GM19463 (cell line): ENCODE measurements around the gene BMP3.
"Not testable (repeated sequence)": the region's sequence is repeated elsewhere in the genome, so short reads cannot be mapped to it uniquely, and the experiment has no call there.

ENCODE experiments used
- ATAC-seq: cut with Tn5 transposase; IDR thresholded peaks from one replicate; pipeline ENCODE4 v1.9.1; 2021; ENCODE audit warnings: mild to moderate bottlenecking, moderate library complexity; ENCODE audit not compliant: unreplicated experiment

The BMP3 gene, protein sequence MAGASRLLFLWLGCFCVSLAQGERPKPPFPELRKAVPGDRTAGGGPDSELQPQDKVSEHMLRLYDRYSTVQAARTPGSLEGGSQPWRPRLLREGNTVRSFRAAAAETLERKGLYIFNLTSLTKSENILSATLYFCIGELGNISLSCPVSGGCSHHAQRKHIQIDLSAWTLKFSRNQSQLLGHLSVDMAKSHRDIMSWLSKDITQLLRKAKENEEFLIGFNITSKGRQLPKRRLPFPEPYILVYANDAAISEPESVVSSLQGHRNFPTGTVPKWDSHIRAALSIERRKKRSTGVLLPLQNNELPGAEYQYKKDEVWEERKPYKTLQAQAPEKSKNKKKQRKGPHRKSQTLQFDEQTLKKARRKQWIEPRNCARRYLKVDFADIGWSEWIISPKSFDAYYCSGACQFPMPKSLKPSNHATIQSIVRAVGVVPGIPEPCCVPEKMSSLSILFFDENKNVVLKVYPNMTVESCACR

DNA sequence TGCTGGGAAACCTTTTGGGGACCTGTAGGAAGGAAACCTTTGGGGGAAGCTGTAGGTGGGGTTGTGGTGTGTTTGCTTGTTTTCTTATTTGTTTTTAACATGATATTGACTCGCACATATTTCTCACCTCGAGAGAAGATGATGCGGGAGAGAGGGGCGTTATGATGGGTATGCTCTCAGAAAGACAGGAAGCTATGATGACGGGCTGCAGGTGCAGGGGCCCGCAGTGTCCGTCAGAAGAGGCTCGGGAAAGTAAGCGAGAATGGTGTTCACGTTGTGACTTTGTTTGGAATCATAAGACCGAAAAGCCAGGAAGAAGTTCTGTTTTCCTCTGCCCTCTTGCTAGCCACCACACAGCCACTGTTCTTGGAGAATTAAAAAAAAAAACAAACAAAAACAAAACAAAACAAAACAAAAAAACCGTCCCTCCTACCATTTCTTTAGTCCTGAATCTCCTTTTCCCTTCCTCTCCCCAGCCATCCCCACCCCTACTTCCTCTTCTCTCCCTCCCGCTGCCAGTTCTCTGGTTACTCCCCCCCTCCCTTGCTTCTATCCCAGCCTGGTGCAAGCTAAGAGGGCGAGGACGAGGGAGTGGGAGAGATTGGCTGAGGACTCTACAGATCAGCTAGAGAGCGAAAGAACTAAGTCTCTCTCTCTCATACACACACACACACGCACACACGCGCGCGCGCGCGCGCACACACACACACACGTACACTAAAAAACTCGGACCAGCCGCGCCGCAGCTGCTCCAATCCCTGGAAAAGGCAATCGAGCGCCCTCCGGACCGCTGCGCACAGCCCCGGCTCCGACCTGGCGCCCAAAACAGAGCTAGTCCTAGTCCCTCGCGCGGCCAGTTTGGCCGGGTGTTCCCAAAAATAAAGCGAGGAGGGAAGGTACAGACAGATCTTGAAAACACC lies at the start of gene BMP3:
BMP3 (plus strand) TSS at position 648 of the 920 bp plus-strand sequence. CDS start 577 bp downstream, outside the sequence.
- ATAC-seq: no peak

DNA sequence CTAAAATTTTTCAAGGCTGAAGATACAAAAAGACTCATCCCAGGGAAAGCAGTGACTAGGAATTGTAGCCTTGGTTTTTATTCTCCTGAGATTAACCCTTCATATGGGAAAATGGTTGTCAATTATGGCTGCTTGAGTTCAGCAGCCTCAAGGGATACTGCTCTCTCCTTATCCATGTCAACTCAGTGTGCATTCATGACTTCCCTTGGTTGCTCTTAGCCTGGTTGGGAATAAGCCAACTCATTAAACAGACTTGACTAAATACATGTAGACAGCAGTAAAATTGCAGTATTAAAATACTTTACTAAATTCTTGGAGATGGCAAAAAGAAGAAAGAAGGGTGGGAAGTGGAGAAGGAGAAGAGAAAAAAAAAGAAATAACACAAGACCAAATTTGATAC lies 44.5 kb upstream of the BMP3 start:
- no peak for ATAC-seq

DNA sequence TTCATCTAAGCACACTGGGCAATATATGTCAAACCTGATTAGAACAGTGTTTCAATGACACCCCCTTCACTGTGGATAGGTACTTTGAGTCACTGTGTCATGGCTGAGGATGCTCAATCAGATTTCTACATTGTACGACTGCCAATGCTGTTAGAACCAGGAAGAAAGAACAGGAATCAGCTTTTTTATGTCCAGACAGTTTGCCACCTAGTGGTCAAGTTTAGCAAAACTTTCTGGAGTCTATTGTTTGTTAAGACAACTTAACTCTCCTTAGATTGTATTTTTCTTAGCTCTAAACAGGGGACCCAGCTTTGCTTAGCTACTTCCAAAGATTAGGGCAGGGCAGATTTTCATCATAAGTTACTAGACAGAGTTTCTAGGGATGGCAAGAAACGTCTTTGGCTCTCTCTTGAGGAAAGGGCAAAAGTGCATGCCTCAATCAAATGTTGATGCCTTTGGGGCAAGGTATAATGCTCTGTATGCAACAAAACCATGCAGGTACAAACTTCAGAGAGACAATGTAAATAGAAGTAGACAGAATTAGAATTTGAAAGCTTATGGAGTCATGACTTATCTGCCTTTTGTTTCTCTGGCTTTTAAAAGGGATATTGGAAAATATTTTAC lies 40.5 kb upstream of the BMP3 start:
- peak; percentile 73 for ATAC-seq

DNA sequence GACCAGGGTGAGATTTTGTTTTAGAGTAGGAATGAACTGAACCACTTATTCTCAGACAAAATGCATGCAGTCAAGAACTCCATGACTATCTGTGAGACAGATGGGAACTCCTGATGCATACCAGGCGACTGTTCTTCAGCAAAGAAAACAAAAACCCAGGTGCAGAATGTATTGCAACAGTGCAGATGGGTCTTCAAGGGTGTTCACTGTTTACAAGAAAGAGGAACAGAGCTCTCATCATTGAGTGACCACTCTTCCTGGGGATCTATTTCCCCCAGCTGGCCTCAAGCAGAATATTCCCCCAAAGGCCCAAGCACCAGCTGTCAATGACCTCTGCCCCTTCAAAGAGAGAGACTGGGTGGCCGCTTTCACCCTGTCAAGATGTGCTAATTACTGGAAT lies 39.7 kb upstream of the BMP3 start:
- ATAC-seq: no peak

DNA sequence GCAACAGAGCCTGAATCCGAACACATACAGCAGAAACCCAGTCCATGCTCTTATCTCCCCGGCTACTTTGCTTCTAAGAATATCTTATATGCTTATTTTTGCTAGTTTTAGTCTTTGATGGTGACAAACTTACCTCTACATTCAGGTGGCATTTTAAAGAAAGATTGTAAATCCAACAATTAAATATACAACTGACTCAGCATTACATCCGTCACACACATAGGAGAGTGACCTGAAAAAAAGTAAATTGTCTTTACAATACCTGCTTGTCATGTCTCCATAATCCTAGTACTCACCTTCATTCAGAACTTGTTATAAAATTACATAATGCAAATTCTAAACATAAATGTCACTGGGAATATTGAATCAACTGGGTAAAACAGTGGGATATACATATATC lies 30.6 kb upstream of the BMP3 start:
- ATAC-seq: no peak

DNA sequence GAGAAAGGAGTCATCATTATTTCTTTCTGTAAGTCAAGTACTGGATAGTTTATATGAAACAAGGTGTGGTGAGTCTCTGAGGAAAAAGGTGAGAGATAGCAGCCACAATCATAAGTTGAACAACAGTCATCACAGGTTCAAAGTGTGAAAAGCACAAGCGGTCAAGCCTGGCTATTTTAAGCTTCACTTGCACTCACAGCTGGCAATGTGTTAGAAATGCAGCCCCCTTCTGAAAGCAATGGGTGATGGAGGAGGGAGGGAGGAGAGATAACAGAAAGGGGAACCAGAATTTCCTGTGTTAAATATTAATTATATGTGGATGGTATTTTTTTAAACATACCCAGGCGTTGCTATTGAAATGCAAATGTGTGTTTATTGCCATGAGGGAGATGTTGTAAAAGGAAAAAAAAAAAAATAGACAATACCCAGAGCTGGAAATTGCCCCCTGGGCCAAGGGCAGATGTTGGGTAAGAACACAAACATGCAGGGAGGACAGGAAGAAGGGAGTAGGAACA lies 26.9 kb upstream of the BMP3 start:
- peak; percentile 99 for ATAC-seq

DNA sequence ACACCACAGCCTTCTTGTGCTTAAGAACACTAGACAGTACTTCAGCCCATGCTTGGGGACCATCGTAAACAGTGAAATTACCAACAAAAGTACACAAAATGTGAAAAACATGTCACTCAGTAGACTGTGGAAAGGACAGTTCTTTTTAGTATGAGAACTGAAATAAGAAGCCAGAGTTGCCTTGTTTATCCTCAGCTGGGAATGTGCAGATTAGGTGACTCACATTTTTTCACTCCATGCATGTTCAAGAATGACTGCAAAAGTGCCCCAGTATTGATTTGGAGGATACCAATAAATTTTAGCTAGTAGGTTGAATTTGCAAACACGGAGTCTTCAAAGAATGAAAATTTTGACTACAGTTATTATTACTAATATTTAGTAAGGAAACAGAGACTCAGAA lies 23.1 kb upstream of the BMP3 start:
- ATAC-seq: no peak

DNA sequence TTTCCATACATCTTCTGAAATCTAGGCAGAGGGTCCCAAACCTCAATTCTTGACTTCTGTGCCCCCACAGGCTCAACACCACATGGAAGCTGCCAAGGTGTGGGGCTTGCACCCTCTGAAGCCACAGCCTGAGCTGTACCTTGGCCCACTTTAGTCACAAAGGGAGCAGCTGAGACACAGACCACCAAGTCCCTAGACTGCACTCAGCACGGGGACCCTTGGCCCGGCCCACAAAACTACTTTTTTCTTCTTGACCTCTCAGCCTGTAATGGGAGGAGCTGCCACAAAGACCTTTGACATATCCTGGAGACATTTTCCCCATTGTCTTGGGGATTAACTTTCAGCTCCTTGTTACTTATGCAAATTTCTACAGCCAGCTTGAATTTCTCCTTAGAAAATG lies 13.9 kb upstream of the BMP3 start:
- not testable (repeated sequence) for ATAC-seq

DNA sequence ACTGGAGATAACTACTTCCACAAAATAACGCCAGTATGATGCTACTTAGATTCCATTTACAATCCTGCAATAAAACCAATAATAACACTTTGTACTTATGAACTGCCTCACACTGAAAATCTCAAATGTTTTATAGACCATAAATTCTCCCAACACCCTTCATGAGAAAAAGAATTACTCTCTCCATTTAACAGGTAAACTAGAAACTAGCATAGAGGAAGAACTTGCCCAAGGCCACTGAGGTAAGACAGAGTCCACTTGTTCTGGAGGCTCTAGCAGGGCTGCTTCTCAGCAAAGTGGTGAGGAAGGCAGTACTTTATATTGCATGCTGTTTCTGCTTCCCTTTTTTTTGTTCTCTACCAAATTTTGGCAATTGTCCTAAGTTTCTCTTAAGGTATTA lies 11.5 kb upstream of the BMP3 start:
- no peak for ATAC-seq

DNA sequence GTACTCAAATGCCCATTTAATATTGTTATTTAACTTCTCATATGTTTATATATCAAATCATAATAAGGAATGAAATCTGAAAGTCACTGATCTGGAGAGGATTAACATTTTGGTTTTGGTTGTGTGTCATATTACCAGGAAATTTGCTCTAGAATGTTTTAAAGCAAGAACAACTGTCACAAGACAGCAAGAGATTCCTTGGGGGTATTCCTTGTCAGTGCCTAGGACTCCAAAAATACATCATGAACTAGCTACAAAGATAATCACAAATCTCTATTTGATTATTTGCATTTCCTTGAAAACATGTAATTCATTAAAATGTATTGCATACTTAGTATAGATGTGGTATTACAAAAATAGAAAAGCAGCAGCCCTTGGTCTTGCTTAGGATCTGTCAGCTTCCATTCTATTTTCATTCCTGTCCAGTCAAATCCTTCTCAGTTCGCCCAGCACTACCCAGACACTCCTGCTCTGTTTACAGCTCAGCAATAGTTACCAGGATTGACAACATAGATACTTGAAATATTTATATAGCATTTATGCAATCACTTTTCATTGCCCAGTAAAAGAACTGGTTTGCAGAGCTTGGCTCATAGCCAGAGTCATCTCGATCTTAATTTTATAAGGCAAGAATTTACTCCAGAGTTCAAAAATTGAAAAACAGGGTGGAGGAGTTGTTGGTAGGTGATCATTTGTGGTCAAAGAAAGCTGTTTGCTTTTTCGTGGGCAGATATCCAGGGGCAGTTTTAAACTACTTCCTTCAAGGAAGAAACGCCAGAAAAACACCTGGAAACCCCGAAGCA lies 9.2 kb upstream of the BMP3 start:
- no peak for ATAC-seq

DNA sequence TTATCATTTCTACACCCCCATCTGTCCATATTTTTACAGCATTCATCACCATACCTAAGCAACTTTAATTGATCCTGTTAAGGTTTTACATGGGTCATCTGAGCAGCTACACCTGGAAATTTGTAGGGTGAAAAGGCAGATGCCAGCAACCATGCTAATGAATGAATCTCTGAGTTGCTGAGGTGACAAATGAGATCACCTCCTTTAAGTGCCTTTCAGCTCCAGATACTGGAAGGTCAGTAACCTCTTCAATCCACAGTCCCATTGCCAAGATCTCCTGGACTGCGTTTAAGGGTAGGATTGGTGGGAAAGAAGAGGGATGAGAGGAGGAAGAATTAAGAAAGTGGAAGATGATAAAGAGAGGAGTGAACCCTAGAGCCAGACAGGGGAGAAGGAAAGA lies 8.5 kb upstream of the BMP3 start:
- no peak for ATAC-seq

DNA sequence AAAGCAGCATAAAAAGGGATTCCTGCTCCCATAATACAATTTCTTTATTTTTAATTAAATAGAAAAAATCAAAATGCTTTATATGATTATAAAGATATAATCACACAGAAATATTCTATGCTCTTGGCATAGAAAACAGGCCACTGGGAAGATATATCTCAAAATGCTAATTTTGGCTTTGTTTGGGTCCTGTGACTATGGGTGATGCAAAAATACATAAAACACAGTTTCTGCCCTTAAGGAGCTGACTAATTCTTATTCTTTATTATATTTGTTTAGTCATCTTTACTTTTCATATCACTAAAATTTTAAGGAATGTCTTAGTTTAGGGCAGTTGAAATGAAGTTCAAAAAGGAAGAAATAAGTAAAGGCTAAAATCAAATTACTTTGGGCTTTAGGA lies 7.0 kb upstream of the BMP3 start:
- no peak for ATAC-seq

DNA sequence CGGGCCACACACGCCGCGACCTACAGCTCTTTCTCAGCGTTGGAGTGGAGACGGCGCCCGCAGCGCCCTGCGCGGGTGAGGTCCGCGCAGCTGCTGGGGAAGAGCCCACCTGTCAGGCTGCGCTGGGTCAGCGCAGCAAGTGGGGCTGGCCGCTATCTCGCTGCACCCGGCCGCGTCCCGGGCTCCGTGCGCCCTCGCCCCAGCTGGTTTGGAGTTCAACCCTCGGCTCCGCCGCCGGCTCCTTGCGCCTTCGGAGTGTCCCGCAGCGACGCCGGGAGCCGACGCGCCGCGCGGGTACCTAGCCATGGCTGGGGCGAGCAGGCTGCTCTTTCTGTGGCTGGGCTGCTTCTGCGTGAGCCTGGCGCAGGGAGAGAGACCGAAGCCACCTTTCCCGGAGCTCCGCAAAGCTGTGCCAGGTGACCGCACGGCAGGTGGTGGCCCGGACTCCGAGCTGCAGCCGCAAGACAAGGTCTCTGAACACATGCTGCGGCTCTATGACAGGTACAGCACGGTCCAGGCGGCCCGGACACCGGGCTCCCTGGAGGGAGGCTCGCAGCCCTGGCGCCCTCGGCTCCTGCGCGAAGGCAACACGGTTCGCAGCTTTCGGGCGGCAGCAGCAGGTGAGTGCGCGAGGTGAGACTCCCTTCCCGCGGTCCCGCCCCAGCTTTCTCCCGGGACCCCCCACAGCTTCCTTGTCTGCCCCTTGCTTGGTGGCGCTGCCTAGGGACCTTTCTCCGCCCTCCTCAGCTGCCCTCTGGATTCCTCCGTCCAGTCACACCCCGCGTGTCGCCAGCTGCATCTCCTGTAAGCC lies 678 bp downstream of the BMP3 start:
- ATAC-seq: no peak

DNA sequence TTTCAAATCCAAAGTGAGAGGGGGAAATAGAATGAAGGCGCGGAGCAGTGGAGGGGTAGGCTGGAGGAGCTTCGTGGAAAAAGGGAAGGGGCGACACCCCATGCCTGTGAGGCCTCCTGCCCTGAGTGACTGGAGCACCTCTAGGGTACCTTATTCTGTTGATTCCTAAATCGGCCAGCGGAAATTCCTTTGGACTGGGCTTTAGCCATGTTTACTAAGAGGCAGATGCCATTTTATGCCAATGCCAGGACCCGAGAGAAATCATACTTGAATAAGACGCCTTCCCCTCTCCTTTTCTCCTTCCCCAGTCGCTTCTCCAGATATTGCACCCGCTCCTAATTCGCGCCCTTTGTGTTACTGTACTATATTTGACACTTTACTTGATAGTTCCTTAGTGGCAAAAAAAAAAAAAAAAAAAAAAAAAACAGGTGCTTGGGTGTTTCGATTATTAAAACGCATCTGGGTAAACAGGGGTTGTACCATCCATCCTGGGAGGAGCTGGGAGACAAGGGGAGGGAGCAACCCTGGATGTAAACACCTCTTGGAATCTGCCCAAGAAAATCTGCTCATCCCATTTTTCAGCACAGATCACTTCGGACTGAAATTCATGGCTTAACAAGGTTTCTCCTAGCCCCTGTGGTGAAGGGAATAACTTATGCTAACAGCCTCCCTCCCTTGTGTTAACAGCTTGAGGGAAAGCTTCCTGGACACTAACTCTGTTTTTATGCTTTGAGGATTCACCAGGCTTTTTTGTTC lies 1.5 kb downstream of the BMP3 start:
- ATAC-seq: no peak

DNA sequence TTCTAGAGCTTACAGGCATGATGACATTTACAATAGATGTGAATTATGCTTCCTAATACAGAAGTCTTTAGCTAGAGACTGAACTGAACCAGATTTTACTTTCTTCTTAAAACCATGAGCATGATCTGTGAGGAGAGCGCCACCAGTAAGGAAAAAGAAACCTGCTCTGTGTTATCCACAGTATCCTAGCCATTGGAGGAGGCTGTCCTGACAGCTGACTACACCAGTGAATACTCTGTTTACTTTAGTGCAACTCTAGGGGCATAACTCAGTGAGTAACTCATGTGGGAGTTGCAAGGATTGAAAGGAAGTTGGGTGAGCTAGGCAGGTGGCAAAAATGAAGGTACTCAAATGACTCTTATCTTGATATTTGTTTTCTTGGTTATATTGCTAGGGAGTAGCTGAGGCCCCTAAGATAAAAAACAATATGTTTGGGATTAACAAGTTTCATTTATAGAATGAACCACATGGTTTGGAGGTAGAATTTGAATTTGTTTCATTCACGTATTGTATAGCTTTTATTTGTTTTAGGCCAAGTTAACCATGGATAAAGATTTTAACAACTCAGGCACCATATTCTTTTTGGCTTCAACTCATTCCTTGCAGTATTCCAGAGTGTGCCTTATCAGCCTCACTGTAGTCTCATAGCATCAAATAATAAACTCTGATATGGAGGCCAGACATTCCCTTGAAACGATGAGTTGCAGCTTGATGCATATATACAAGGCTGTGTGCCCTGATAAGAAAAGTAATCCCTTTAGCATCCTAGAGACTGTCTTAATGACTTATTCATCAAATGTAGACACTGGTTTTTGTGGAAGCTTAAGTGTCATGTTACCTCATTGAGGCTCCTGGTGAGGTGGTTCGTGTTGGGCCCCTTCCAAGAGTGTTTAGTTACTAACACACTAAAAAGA lies 2.5 kb downstream of the BMP3 start:
- no peak for ATAC-seq

DNA sequence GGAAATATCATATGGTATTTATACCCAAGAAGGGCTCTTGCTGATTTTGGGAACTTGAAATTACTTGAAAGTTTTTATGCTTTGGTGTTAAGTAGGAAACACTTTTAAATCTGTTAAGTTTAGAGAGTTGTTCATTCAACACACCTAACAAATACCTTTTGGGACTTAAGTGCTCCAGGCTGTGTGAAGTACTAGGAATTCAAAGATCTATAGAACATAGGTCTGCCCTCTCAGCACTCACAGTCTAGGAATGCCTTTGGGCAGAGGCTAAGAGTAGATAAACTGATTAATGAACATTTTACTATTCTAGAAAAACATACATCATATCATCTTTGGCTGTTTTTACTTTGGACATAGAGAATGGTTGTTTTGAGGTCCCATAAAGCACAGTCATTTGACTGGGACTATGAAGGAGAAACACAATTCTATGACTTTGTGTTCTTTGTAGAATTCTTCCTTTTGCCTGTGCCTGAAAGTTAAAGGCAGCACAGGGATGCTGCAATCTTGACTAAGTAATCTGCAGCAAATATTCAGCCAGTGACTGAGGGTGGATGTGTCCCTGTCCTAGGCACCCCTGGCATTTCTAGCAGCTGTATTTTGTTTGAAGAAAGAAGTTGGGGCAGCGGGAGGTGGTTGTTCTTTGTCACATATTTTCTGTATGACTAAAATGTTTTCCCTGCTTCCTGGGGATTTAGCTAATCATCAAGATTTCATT lies 8.3 kb downstream of the BMP3 start:
- no peak for ATAC-seq

DNA sequence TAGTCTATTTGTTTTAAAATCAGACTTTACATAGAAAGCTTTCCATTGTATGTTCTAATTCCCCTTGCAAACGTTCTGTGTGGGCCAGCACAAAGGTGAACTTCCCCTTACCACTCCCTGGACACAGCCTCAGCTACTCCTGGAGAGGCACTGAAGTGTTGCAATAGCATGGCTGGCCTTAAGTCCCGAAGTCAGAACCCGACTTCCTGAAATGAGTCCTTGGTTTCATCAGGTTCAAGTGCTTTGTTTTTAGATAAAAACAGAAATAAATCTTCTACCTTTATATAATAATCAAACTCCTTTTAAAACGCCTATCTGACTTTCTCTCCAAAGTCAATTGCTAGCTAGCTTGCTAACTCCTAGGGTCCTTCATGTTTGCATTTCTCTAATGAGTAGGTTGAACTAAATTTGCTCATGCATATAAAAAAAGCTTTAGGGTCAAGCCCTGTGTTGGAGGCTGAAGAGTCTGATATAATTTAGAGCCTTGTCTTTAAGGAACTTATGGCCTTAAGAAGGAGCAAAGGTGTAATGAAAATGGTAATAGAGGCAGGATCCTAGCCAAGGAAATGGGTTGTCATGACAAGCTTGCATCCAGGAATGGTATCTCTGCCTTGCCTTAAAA lies 9.0 kb downstream of the BMP3 start:
- ATAC-seq: no peak
